Dedifferentiated amniotic fluid mesenchymal stem cell (primary cell): Measurements from ENCODE around the gene SRGAP2B.
"Not testable (repeated sequence)": the region's sequence is repeated elsewhere in the genome, so short reads cannot be mapped to it uniquely, and the experiment has no call there.

Source experiments
- DNase-seq: peaks from one replicate; pipeline ENCODE4 v3.0.0-alpha.2; 2016; ENCODE audit errors: extremely low spot score

SRGAP2B gene

GRCh38 chr1:145082483-145083255, 12.5 kb downstream of the SRGAP2B start:
- not testable (repeated sequence) for DNase-seq

- not testable (repeated sequence) for DNase-seq
Observed at GRCh38 chr1:145080193-145080592, 14.9 kb downstream of the SRGAP2B start.

GRCh38 chr1:145079737-145080136, 15.4 kb downstream of the SRGAP2B start:
- DNase-seq: not testable (repeated sequence)

- not testable (repeated sequence) for DNase-seq
Observed at GRCh38 chr1:145078787-145079370, 16.2 kb downstream of the SRGAP2B start.

GRCh38 chr1:145077872-145078786, 17.0 kb downstream of the SRGAP2B start:
- DNase-seq: not testable (repeated sequence)

GRCh38 chr1:145076877-145077276, 18.3 kb downstream of the SRGAP2B start:
- not testable (repeated sequence) for DNase-seq

GRCh38 chr1:145074021-145074559, 21.0 kb downstream of the SRGAP2B start:
- DNase-seq: not testable (repeated sequence)

GRCh38 chr1:145071569-145071968, 23.6 kb downstream of the SRGAP2B start:
- DNase-seq: not testable (repeated sequence)

- DNase-seq: not testable (repeated sequence)
Observed at GRCh38 chr1:145066486-145066885, 28.6 kb downstream of the SRGAP2B start.

- DNase-seq: not testable (repeated sequence)
Observed at GRCh38 chr1:145065194-145065826, 29.8 kb downstream of the SRGAP2B start.

- not testable (repeated sequence) for DNase-seq
Observed at GRCh38 chr1:145063941-145064648, 31.0 kb downstream of the SRGAP2B start.

- not testable (repeated sequence) for DNase-seq
Observed at GRCh38 chr1:145063285-145063684, 31.8 kb downstream of the SRGAP2B start.

GRCh38 chr1:145058184-145058583, 36.9 kb downstream of the SRGAP2B start:
- not testable (repeated sequence) for DNase-seq

GRCh38 chr1:145055217-145055760, 39.8 kb downstream of the SRGAP2B start:
- DNase-seq: not testable (repeated sequence)

- not testable (repeated sequence) for DNase-seq
Observed at GRCh38 chr1:145053428-145053827, 41.7 kb downstream of the SRGAP2B start.

- DNase-seq: not testable (repeated sequence)
Observed at GRCh38 chr1:145052019-145052776, 42.9 kb downstream of the SRGAP2B start.

- DNase-seq: not testable (repeated sequence)
Observed at GRCh38 chr1:145048181-145048856, 46.8 kb downstream of the SRGAP2B start.

GRCh38 chr1:145047553-145047952, 47.6 kb downstream of the SRGAP2B start:
- not testable (repeated sequence) for DNase-seq
